ENCODE data around the gene TMTC4. TPM values are rescaled to one million over a fixed set of nuclear protein-coding genes. Genes with fewer than 3 reads are reported as not detected.

Gene TMTC4, protein sequence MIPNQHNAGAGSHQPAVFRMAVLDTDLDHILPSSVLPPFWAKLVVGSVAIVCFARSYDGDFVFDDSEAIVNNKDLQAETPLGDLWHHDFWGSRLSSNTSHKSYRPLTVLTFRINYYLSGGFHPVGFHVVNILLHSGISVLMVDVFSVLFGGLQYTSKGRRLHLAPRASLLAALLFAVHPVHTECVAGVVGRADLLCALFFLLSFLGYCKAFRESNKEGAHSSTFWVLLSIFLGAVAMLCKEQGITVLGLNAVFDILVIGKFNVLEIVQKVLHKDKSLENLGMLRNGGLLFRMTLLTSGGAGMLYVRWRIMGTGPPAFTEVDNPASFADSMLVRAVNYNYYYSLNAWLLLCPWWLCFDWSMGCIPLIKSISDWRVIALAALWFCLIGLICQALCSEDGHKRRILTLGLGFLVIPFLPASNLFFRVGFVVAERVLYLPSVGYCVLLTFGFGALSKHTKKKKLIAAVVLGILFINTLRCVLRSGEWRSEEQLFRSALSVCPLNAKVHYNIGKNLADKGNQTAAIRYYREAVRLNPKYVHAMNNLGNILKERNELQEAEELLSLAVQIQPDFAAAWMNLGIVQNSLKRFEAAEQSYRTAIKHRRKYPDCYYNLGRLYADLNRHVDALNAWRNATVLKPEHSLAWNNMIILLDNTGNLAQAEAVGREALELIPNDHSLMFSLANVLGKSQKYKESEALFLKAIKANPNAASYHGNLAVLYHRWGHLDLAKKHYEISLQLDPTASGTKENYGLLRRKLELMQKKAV
- 11.7 and 12.9 TPM in 2 replicates for total RNA-seq

DNA sequence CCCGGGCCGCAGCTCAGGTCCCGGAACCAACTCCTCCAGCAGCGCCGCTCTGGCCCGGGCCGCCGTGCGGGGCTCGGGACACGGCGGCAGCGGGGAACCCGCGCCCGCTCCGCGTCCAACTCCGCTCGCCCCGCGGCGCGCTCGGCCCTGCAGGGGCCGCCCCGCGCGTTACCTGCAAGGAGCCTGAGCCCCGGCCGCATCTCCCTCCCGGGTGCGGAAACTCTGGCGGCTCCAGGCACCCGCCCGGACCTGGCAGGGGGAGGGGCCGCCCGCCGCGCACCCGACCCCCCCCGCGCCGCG is at the start of gene TMTC4:
Gene TMTC4, minus strand, starts transcription at position 224 of the 300 bp plus-strand sequence. CDS start 4,433 bp downstream, outside the sequence.
- no peak for DNase-seq (ENCODE audit: low read depth)
- TF ChIP-seq, protein P1, sequence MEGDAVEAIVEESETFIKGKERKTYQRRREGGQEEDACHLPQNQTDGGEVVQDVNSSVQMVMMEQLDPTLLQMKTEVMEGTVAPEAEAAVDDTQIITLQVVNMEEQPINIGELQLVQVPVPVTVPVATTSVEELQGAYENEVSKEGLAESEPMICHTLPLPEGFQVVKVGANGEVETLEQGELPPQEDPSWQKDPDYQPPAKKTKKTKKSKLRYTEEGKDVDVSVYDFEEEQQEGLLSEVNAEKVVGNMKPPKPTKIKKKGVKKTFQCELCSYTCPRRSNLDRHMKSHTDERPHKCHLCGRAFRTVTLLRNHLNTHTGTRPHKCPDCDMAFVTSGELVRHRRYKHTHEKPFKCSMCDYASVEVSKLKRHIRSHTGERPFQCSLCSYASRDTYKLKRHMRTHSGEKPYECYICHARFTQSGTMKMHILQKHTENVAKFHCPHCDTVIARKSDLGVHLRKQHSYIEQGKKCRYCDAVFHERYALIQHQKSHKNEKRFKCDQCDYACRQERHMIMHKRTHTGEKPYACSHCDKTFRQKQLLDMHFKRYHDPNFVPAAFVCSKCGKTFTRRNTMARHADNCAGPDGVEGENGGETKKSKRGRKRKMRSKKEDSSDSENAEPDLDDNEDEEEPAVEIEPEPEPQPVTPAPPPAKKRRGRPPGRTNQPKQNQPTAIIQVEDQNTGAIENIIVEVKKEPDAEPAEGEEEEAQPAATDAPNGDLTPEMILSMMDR (IDR thresholded peaks at IDR 0.05; ENCODE audit: insufficient read depth, low read depth, low read length): no peak

DNA sequence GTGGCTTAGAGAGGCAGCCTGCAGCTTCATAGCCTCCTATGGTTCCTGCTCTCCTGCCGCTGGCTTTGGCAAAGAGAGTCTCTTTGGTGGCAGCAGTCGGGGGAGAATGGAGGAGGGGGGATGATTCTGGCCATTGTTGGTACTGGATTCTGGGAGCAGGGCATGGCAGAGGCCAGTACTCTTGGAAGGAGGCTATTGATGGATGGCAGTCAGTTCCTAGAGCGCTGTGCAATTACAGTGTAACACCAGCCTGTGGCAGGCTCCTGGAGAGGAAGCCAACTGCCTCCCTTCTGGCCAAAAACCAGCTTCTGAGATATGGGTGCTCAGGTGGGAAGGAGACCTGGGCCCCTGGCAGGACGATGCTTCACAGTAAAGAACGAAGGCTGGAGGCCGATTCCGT is 47.9 kb upstream of the TMTC4 start:
- no peak for DNase-seq (ENCODE audit: low read depth)
- no peak overlapping the region for H3K4me3 ChIP-seq (ENCODE audit: low read depth, low read length)
- TF ChIP-seq, protein P1 (IDR thresholded peaks at IDR 0.05; ENCODE audit: insufficient read depth, low read depth, low read length): no peak

More for the DNA sequence above, at the start of gene TMTC4:
- peak within 1 kb of the TSS; percentile 85 for H3K4me3 ChIP-seq (ENCODE audit: low read depth, low read length)

DNA sequence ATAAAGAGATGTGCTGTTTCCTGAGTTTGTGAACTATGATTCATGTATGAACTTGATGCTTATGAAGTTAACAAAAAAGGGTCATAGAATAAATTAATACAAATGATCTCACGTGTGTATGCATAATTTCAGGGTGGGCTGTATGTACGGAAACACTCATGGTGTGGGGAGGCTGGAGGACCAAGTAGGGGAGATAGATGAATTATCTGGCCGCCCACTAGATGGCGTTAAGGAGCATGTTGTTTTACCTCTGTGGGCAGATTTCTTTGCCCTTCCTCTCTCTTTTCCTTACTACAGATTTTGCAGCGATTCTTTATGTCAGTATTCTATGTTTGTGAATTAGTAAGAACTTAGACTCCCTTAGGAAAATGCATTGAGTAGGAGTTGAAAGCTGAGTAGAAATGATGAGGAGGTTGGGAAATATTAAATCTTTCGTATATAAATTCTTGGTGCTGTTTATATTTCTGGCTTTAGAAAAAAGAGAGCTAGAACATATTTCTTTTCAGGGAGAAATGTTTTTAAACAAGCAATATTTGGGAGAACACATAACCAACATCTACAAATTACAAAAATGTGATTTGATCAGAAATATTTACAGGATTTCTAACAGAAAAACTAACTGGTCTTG is 47.4 kb upstream of the TMTC4 start:
- no peak overlapping the region for H3K4me3 ChIP-seq (ENCODE audit: low read depth, low read length)
- DNase-seq (ENCODE audit: low read depth): peak; percentile 56
- TF ChIP-seq, protein P1 (IDR thresholded peaks at IDR 0.05; ENCODE audit: insufficient read depth, low read depth, low read length): peak; percentile 75

DNA sequence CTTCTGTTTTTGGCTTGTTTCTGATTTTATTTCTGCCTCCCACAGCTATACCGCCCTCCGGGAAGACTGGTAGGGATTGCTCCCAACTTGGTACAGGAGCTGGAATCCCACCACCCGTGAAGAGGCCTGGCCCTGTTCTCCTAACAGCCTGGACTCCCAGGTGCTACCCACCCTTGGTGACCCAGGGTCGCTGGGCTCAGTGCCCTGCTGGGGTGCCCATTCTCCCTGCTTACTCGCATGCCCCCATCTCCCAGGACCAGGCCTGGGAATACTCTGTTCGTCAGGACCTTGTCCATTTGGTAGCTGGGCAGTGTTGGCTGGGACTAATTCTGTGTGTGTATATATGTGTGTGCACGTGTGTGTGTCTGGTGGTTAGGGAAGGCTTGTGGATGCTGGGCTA is 41.0 kb upstream of the TMTC4 start:
- DNase-seq (ENCODE audit: low read depth): no peak
- no peak overlapping the region for H3K4me3 ChIP-seq (ENCODE audit: low read depth, low read length)
- TF ChIP-seq, protein P1 (IDR thresholded peaks at IDR 0.05; ENCODE audit: insufficient read depth, low read depth, low read length): no peak

DNA sequence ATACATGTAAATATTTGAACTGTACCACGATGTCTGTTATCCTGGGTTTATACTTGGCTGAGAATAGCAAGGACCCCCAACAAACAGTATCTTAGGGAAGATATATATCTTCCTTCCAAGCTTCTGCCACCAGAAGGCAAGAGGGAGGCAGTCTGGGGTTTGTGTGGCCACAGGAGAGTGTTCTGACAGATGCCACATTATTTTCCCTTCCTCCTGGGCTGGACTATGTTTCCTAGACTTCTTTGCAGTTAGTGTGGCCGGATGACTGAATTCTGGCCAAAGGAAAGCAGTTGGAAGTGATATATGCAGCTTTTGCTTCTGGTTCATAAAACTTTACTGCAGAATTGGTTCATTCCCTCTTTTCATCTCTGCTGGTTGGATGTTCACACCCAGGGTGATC is 39.9 kb upstream of the TMTC4 start:
- H3K4me3 ChIP-seq (ENCODE audit: low read depth, low read length): no peak overlapping the region
- no peak for DNase-seq (ENCODE audit: low read depth)
- TF ChIP-seq, protein P1 (IDR thresholded peaks at IDR 0.05; ENCODE audit: insufficient read depth, low read depth, low read length): no peak

DNA sequence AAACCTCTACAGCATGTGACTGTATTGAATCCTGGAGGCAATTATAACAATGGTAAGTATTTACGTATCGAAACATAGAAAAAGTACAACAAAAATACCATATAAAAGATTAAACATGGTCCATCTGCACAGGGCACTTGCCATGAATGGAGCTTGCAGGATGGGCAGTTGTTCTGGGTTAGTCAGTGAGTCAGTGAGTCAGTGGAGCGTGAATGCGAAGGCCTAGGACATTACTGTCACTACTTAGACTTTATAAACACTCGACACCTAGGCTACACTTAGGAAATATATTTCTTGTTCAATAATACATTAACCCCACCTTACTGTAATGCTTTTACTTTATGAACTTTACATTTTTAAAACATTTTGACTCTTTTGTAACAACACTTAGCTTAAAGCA is 35.6 kb upstream of the TMTC4 start:
- TF ChIP-seq, protein P1 (IDR thresholded peaks at IDR 0.05; ENCODE audit: insufficient read depth, low read depth, low read length): no peak
- DNase-seq (ENCODE audit: low read depth): no peak
- no peak overlapping the region for H3K4me3 ChIP-seq (ENCODE audit: low read depth, low read length)

Measured in fibroblast of villous mesenchyme (primary cell).